GM18867 (cell line): Measurements from ENCODE around the gene DNAJC5.
"Not testable (repeated sequence)": the region's sequence is repeated elsewhere in the genome, so short reads cannot be mapped to it uniquely, and the experiment has no call there.

Source experiments
- ATAC-seq: cut with Tn5 transposase; IDR thresholded peaks from one replicate; pipeline ENCODE4 v1.9.1; 2021; ENCODE audit warnings: mild to moderate bottlenecking, moderate library complexity; ENCODE audit not compliant: unreplicated experiment

Gene DNAJC5

DNA sequence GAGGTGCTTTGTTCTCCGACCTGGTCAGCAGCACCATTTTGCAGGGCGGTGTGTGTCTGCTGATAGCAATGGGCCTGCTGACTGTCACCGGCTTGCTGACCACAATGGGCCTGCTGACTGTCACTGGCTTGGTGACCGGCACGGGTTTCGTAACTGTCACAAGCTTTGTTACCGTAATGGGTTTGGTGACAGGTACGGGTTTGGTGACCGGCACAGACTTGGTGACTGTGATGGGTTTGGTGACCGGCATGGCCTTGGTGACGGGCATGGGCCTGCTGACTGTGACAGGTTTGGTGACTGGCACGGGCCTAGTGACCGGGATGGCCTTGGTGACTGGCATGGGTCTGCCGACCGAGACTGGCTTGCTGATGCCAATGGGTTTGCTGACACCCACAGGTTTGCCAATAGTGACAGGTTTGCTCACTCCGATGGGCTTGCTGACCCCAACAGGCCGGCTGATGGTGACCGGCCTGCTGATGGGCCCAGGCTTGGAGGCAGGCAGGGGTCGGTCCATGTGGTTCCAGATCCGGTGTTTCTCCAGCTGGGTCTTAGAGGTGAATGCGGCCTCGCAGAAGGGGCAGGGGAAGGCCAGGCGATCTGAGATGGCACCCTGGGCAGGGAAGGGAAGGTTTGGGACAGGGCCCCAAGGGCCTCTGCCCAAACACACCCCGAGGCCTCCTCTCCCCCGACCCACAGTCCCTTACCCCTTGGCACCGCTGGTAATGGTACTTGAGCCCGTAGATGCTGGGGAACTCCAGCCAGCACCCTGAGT is 71.4 kb downstream of the DNAJC5 start:
- no peak for ATAC-seq

DNA sequence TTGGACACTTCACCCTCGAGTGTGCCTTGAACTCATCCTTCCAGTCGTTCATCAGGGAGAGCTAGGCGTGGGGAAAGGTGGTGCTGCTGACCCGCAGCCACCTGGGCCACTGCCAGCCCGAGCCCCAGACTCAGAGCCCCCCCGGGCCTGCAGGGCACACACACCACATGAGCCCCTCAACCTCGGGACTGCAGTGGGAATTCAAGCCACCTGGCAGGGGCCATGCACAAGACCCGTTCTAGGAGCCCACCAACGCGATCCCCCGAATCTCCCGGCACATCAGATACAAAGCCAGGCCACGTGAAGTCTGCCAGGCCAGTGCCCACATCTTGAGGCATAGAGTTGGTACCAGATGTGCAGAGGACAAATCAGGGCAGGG is 72.0 kb downstream of the DNAJC5 start:
- no peak for ATAC-seq

DNA sequence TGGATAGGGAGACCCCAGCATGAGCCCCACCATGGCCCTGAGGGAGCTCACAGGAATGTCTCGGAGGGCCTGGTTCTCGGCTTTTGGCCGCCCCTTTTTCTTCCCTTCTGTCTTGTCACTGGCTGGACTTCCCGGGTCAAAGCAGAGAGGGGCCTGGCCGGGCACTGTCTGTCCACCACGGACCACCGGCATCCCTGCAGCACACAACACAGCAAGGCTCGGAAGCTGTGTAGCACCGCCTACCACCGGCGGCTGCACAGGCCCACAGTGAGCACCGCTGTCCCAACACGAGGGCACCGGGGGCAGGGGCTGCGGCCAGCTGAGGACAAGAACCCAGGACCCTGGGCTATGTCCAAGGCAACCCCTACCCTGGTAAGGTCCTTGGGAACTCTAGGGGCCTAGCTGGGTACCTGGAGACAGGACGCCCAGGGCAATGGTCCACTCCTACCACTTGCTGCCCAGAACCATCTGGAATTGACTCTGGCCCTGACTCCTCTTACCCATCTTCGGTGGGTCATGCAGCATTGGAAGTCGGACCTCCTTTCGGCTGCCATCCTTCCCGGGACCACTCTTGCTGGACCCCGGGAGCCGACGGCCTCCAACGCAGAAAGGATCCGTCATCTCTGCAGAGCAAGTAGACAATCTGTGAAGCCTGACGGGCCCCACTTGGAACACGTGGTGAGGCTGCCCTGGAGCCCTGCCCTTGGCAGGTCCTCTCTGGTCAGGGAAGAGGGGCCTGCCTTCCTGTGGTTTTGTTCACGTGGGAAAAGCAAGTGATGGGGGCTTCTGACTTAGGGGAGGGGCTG is 72.6 kb downstream of the DNAJC5 start:
- ATAC-seq, result no peak

DNA sequence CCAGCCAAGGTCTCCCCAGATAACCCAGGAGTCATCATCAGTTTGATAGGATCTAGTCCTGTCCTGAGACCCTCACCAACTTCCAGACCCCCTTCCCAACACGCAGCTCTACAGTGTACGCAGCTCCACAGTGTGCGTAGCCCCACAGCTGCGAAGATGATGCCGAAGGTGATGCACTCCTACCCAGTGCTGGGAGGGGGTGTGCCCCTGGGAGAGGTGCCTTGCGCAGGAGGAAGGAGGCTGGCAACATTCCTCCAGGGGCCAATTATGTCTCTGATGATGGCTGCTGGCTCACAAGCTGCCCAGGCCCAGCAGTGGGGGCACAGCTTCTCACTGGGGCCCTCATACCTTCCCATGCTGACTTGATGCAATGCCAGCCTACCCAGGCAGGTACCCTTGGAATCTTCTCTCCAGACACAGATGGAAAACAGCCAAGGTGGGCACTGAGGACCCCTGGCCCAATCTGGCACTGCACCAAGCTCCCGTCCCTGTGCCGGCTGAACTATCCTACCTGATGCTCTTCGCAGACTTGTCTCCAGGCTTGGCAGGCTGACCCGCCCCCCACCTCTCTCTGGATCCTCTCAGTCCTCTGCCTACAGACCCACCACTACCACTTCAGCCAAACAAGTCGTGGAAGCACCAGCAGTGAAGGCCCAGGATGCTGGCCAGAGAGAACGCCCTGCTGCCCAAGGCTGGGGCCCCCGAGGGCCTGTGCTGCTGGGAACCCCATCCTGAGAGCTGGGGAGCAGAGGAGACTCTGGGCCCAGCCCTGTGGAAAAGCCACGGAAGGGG is 73.4 kb downstream of the DNAJC5 start:
- ATAC-seq, result no peak

DNA sequence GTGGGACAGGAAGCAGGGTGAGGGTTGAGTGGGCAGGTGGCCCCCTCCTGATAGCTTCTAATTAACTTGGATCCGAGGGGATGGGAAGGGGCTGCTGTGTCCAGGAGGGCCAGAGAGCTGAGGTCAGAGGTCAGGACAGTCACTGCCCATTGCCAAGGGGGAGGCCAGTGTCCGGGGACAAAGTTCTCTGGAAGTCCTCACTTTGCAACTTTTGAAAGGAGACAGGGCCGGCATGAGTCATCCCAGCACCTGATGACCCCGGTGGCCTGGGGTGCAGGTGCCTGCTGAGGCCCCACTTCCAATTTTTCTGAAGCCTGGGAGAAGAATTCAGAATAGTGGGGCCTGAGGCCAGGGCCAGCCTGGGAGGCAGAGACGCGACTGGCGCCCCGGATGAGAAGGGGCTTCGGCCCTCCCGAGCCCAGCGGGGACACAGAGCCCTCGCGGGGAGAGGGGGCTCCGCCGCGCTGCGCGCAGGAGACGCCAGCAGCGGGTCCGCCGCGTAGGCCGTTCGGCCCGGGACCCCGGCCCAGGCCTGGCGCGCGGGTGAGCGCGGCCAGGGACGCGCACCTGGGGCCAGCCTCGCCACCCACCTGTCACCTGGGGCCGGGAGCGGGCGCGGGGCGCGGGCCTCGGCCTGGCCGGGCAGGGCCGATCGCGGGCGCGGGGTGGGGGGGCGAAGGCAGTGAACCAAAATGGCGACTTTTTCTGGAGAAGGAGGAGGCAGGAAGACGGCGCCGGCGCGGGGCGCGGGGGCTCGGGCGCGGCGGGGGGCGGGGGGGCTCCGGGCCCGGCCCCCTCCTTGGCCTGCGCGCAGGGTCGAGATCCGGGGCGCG is 74.2 kb downstream of the DNAJC5 start:
- no peak for ATAC-seq

DNA sequence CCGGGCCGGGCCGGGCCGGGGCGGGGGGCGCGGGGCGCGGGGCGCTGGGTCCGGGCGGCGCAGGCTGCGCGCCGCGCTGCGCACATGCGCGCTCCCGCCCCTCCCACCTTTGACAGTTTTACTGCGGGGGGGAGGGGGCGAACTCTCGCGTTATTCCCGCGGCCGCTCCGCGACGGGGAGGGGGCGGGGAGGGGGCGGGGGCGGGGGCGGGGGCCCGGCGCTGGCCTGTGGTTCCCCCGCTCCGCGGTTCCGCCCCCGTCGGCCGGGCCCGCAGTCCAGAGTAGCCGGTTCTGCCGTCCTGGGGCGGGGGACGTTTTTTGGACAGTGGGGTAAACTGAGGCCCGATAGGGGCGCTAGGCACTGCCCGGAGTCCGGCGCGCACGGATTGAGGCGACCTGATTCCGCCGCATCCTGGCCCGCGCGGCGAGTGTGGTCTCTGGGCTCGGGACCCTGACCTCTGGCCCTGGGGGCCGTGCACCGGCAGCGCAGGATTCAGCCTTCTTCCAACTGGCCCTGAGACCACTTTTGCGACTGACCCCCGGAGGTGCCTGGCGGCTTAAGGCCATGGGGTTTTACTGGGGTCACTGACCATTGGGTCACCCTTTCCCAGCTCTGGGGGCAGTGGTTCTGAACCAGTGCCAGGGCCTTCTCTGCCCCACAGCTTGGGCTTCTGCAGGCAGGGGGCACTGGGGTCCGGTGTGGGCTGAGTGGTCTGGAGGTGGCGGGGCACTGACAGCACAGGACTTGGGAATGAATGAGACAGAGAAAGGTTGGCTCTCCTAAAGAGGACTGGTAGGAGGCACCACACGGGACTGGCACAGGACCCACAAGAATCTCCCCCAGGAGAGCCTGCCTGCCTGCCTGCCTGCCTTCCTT is 75.2 kb downstream of the DNAJC5 start, which contains the start of gene ZNF512B:
ZNF512B (minus strand) TSS at position 93 of the 876 bp plus-strand sequence. CDS start 1,980 bp downstream, outside the sequence.
- ATAC-seq, result no peak

DNA sequence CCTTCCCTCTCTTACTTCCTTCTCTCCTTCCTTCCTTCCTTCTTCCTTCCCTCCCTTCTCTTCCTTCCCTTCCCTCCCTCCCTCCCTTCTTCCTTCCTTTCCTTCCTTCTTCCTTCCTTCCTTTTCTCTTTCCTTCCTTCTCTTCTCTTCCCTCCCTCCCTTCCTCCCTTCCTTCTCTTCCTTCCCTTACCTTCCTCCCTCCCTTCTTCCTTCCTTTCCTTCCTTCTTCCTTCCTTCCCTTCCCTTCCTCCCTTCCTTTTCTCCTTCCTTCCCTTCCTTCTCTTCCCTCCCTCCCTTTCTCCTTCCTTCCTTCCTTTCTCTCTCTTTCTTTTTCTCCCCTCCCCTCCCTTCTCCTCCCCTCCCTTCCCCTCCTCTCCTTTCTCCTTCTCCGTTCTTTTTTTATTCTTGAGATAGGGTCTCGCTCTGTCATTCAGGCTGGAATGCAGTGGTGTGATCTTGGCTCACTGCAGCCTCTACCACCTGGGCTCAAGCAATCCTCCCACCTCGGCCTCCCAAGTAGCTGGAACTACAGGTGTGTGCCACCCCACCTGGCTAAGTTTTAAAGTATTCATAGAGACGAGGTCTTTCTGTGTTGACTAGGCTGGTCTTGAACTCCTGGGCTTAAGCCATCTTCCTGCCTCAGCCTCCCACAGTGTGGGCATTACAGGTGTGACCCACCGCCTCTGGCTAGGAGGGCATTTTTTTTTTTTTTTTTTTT is 75.9 kb downstream of the DNAJC5 start:
- ATAC-seq, result no peak

DNA sequence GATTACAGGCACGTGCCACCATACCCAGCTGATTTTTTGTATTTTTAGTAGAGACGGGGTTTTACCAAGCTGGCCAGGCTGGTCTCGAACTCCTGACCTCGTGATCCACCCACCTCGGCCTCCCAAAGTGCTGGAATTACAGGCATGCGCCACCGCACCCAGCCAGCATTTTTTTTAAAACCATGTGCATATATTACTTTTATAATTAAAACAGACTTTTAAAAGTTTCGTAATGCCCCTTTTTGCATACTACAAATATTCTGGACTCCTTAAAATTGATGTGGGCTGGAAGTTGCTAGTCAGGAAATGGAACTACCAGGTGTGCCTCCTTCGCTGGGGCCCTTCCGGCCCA is 77.0 kb downstream of the DNAJC5 start:
- not testable (repeated sequence) for ATAC-seq

DNA sequence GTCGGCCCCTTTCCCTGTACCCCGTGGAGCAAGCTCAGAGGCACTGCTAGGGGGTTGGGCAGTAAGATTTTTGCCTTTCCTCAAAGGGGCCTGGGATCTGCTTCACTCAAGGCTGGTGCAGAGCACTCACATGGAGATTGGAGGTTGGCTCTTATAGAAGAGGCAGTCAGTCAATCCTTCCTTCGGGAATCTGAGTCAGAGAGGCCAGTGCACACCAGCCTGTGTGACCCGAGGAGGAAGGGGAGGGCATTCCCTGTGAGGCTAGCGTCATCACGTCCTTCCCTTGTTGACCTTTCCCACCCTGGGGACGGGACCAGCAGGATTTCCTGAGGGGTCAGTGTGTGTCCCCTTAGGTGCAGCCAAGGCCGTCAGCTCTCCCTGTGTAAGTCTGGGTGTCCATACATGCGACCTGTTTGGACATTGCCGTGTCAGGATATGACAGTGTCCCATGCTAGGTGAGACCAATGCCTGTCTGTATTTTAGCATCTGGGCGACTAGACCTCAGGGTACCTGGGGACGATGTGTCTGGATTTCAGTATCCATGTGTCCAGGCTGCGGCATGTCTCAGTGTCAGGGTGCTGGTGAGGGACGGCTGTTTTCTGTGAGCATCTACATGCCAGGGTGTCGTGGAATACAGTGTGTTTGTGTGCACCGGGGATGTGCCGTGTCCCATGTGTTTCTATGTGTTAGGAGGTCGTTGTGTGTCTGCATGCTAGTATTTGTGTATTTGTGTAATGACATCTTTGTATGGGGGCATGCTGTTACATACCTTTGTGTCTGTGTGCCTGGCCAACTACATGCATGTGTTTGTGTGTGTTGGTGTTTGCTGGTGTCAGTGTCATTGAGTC is 77.6 kb downstream of the DNAJC5 start:
- no peak for ATAC-seq

DNA sequence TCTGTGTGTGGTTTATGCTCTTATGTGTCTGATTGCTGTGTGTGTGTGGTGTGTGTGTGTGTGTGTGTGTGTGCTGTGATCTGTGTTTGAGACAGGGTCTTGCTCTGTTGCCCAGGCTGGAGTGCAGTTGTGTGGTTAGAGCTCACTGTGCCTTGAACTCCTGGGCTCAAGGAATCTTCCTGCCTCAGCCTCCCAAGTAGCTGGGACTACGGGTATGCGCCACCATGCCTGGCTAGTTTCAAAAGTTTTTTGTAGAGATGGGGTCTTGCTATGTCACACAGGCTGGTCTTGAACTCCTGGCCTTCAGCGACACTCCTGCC is 78.2 kb downstream of the DNAJC5 start:
- no peak for ATAC-seq

DNA sequence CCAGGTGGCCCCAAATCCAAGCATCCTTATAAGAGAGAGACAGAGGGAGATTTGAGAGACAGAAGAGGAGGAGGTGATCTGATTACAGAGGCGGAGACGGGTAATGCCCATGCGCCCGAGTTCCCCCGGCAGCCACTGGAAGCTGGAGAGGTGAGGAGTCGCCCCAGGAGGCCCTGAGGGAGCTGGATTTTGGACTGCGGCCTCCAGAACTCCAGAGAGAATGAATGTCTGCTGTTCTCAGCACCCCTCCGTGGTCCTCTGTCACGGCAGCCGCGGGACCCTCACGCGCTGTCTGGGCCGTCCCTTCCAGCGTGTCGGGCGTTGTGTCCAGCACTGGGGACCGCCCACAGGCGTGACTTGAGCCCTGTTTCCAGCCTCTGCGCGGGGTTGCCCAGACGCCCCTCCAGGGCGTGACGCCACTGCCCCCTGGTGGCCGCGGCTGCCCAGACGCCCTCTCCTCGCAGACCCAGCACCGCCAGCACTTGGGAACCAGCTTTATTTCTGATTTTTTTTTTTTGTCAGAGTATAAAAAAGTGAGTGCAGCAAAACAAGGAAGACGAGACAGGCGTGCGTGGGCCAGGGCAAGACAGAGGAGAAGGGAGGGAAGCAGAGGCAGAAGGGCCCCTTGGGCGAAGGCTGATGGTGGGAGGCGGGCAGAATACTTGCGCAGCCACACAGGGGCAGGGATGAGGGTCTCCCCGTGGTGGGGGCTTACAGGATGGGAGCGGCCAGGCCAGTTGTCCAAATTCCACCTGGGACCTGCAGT is 78.9 kb downstream of the DNAJC5 start:
- no peak for ATAC-seq

DNA sequence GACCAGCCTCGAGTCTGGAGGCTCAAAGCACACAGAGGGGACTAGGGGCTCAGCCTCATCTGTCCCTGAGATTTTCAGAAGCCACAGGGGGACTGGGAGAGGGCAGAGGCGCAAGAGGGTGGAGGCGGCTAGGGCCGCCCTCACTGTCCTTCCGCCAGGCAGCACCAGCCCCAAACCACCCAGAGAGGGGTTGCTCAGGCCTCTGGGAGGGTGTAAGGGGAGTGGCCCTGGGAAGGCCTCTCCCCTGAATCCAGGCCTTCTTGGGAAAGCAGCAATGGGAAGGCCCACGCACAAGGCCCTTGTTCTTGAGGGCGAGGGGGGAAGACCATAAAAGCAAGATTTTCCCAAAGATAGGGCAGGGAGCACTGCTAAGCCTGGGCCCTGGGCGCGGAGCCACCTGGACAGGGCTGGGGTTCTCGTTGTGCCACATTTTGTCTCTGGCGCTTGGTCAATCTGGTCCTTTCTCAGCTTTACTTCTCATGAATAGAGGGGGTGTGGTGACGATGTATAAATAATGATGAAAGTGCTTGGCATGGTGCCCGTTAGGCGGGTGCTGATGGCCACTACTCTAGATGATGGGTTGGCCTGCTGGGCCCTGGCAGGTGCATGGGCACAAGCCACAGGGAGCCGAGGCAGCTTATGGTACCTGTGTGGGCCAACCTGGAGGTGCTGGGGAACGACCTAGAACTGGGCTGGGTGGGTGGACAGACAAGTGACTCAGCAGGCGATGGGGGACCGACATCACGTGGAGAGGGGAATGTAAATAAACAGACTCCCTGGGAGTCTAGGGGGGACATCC is 79.7 kb downstream of the DNAJC5 start:
- no peak for ATAC-seq

DNA sequence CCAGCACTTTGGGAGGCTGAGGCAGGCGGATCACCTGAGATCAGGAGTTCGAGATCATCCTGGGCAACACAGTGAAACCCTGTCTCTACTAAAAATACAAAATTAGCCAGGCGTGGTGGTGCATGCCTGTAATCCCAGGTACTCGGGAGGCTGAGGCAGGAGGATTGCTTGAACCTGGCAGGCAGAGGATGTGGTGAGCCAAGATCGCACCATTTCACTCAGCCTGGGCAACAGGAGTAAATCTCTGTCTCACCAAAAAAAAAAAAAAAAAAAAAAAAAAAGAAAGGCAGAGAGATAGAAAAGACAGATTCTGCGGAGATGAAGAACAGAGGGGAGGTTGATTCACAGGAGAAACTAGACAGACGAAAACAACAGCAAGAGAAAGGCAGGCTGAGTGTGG is 81.6 kb downstream of the DNAJC5 start:
- ATAC-seq, result not testable (repeated sequence)

DNA sequence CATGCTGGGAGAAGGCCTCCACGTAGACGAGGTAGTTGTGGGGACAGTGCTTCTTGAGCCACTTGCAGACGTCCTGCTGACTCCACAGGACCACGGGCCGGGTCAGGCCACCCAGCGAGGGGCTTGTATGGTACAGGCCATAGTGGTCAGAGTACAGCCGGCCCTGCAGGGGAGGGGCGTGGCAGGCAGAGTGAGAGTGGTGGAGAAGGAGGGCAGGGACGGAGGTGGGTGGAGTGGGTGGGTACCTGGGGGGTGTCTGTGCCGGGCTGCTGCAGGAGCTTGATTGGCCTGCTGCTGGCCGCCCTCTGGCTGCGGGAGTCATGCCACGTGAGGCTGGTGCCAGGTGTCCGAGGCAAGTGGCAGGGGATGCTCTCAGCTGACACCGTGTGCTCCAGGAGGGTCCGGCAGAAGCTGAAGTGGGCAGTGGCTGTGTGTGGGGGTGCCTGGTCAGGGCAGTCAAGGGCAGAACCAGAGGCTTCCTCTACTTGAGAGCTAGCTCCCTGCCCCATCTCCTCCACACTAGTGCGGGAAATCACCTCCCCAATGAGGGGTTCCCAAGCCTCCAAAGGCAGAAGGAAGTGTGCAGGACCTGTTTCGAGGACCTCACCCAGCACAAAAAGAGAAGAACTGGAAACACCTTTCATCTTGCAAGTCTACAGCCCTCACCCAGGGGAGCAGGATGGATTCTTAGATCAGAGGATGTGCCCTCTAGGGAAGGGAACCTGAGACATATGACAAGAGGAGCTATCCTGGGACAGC is 82.2 kb downstream of the DNAJC5 start:
- no peak for ATAC-seq

DNA sequence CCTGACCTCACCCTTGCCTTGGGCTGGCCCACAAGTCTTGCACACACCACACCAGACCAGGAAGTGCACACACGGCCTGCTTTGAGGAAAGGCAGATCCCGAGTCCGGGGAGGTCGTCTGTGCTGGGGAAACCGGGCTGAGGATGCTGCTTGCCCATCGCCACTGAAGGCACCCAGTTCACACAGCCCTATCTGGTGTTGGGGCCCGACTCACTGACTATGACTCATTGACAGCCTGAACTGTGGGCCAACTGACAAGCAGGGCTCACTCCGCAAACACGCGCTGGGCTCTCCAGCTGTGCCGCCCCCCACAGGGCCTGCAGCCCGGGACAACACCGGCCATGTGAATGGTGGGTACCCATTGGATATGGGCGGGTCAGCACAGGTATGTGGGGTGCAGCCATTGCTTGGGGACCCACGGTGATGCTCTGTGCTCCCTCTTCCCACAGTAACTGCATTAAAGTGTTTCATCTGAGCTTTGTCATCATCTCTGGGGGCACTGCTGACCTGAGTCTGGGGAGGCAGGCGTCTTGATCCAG is 82.9 kb downstream of the DNAJC5 start:
- ATAC-seq, result no peak
